HG03342 (cell line): ENCODE measurements around the gene AKAIN1.

Experiments used
- ATAC-seq: cut with Tn5 transposase; IDR thresholded peaks from one replicate; pipeline ENCODE4 v1.9.1; 2021; ENCODE audit warnings: mild to moderate bottlenecking, moderate library complexity; ENCODE audit not compliant: unreplicated experiment

The AKAIN1 gene

DNA sequence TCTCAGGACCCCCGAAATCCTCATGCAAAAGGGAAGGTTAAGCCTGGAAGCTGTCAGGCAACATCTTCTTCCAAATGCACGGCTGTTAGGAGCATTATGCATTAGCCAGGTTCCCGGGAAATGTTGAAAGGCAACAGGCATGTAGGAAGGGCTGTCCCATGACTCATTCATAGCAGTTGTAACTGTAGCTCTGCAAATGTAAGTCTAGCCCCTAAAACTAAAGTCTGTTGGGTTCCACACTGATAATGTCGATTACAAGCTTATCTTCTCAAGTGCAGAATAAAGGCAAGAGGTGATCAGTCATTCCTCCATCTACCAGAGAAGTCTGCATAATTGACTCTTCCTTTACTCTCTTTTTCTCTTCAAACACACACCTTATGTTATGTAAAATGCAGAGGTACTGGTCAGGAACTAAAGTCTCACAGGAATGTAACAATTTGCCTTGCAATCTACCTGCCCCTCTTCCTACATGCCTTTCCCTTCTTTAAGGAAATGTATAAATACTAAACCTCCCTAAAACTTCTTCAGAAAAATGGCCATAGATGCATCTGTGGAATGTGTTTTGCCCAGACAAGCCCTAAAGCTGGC is 99.8 kb downstream of the AKAIN1 start:
- ATAC-seq: no peak

GRCh38 chr18:5095239-5095638 is 101.8 kb downstream of the AKAIN1 start:
- ATAC-seq: no peak

DNA sequence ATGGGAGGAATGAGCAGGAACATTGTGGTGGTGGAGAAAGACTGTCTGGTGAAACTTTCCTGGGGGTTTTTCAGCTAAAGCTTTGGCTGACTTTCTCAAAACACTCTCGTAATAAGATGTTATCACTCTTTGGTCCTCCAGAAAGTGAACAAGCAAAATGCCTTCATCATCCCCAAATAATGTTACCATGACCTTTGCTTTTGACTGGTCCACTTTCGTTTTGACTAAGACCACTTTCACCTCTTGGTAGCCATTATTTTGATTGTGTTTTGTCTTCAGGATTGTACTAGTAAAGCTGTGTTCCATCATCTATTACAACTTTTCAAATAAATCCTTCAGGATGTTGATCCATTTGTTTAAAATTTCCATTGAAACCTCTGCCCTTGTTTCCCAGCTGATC is 103.2 kb downstream of the AKAIN1 start:
- ATAC-seq: no peak
